BLaER1 (cell line): ENCODE data around the gene CNDP1.

ENCODE experiments used
- H3K27ac ChIP-seq: shearing (Covaris generic); formaldehyde crosslinking; 2 replicates; pipeline ENCODE4 v1.8.1; 2022
- H3K27me3 ChIP-seq: shearing (Covaris generic); formaldehyde crosslinking; 2 replicates; pipeline ENCODE4 v1.8.1; 2022
- H3K36me3 ChIP-seq: shearing (Covaris generic); formaldehyde crosslinking; 2 replicates; pipeline ENCODE4 v1.8.1; 2022
- H3K4me1 ChIP-seq: shearing (Covaris generic); formaldehyde crosslinking; 2 replicates; pipeline ENCODE4 v1.8.1; 2022
- H3K4me2 ChIP-seq: shearing (Covaris generic); formaldehyde crosslinking; 2 replicates; pipeline ENCODE4 v1.8.1; 2022
- H3K4me3 ChIP-seq: shearing (Covaris generic); formaldehyde crosslinking; 2 replicates; pipeline ENCODE4 v1.8.1; 2022
- H3K9ac ChIP-seq: shearing (Covaris generic); formaldehyde crosslinking; 2 replicates; pipeline ENCODE4 v1.8.1; 2022
- H3K9me3 ChIP-seq: shearing (Covaris generic); formaldehyde crosslinking; 2 replicates; pipeline ENCODE4 v1.8.1; 2022
- H4K20me1 ChIP-seq: shearing (Covaris generic); formaldehyde crosslinking; 2 replicates; pipeline ENCODE4 v1.8.1; 2022
- Cebpa-rat ChIP-seq: shearing (Covaris generic); IDR thresholded peaks from 2 replicates; pipeline ENCODE4 v1.8.1; 2022

CNDP1 gene

GRCh38 chr18:74526488-74526887 is 7.8 kb upstream of the CNDP1 start:
- Histone ChIP-seq H3K27me3 (no peaks in the 10 kb centered on the region), H3K27ac (no peak overlapping the region), H3K4me1 (peaks cover 6% of the 10 kb centered on the region; the same call in 1 of the 2 replicates), H4K20me1 (no peaks in the 10 kb centered on the region), H3K4me2 (no peak overlapping the region), H3K4me3 (no peak overlapping the region), H3K36me3 (peaks cover 18% of the 10 kb centered on the region), H3K9me3 (no peaks in the 10 kb centered on the region), H3K9ac (no peak overlapping the region)
- TF ChIP-seq Cebpa-rat, result no peak

GRCh38 chr18:74528478-74528877 is 5.8 kb upstream of the CNDP1 start:
- no peak overlapping the region for H3K9ac ChIP-seq
- no peaks in the 10 kb centered on the region for H3K9me3 ChIP-seq
- no peaks in the 10 kb centered on the region for H3K27me3 ChIP-seq
- no peak overlapping the region for H3K4me3 ChIP-seq
- no peak for TF ChIP-seq Cebpa-rat
- H3K27ac ChIP-seq, result no peak overlapping the region
- H3K36me3 ChIP-seq, result peaks cover 3% of the 10 kb centered on the region; the same call in 1 of the 2 replicates
- no peak overlapping the region for H3K4me2 ChIP-seq
- H4K20me1 ChIP-seq, result no peaks in the 10 kb centered on the region
- H3K4me1 ChIP-seq, result no peaks in the 10 kb centered on the region

GRCh38 chr18:74528913-74529312 is 5.4 kb upstream of the CNDP1 start:
- H3K4me2 ChIP-seq, result no peak overlapping the region
- no peak overlapping the region for H3K27ac ChIP-seq
- no peak for TF ChIP-seq Cebpa-rat
- H3K9me3 ChIP-seq, result no peaks in the 10 kb centered on the region
- H3K36me3 ChIP-seq, result peaks cover 3% of the 10 kb centered on the region; the same call in 1 of the 2 replicates
- H4K20me1 ChIP-seq, result no peaks in the 10 kb centered on the region
- H3K9ac ChIP-seq, result no peak overlapping the region
- H3K4me3 ChIP-seq, result no peak overlapping the region
- no peaks in the 10 kb centered on the region for H3K4me1 ChIP-seq
- no peaks in the 10 kb centered on the region for H3K27me3 ChIP-seq

- H3K9me3 ChIP-seq, result no peaks in the 10 kb centered on the region
- no peak for TF ChIP-seq Cebpa-rat
- H4K20me1 ChIP-seq, result no peaks in the 10 kb centered on the region
- no peaks in the 10 kb centered on the region for H3K27me3 ChIP-seq
- peaks cover 3% of the 10 kb centered on the region; the same call in 1 of the 2 replicates for H3K36me3 ChIP-seq
- no peak overlapping the region for H3K9ac ChIP-seq
- no peak overlapping the region for H3K27ac ChIP-seq
- H3K4me2 ChIP-seq, result no peak overlapping the region
- H3K4me1 ChIP-seq, result no peaks in the 10 kb centered on the region
- H3K4me3 ChIP-seq, result no peak overlapping the region
Observed at GRCh38 chr18:74529378-74529777, 4.9 kb upstream of the CNDP1 start.

- H3K36me3 ChIP-seq, result no peaks in the 10 kb centered on the region
- H3K9ac ChIP-seq, result no peak overlapping the region
- no peak overlapping the region for H3K27ac ChIP-seq
- H3K4me3 ChIP-seq, result no peak overlapping the region
- H3K4me2 ChIP-seq, result no peak overlapping the region
- TF ChIP-seq Cebpa-rat, result no peak
- H3K27me3 ChIP-seq, result no peaks in the 10 kb centered on the region
- H4K20me1 ChIP-seq, result no peaks in the 10 kb centered on the region
- H3K9me3 ChIP-seq, result no peaks in the 10 kb centered on the region
- no peaks in the 10 kb centered on the region for H3K4me1 ChIP-seq
Observed at GRCh38 chr18:74529811-74530583, 4.3 kb upstream of the CNDP1 start.

GRCh38 chr18:74530584-74530862 is 3.8 kb upstream of the CNDP1 start:
- no peaks in the 10 kb centered on the region for H3K9me3 ChIP-seq
- no peak overlapping the region for H3K9ac ChIP-seq
- no peaks in the 10 kb centered on the region for H3K36me3 ChIP-seq
- no peak overlapping the region for H3K4me2 ChIP-seq
- H4K20me1 ChIP-seq, result no peaks in the 10 kb centered on the region
- no peak overlapping the region for H3K4me3 ChIP-seq
- no peak overlapping the region for H3K27ac ChIP-seq
- H3K4me1 ChIP-seq, result no peaks in the 10 kb centered on the region
- TF ChIP-seq Cebpa-rat, result no peak
- H3K27me3 ChIP-seq, result no peaks in the 10 kb centered on the region

- no peak for TF ChIP-seq Cebpa-rat
- Histone ChIP-seq H3K4me1 (no peaks in the 10 kb centered on the region), H3K27me3 (no peaks in the 10 kb centered on the region), H3K9me3 (0 out of 2 replicates have a peak, but pooled peaks cover under 1% of the 10 kb centered on the region), H4K20me1 (no peaks in the 10 kb centered on the region), H3K4me3 (no peak overlapping the region), H3K36me3 (no peaks in the 10 kb centered on the region), H3K4me2 (no peak overlapping the region), H3K9ac (no peak overlapping the region), H3K27ac (no peak overlapping the region)
Observed at GRCh38 chr18:74531043-74531442, 3.3 kb upstream of the CNDP1 start.

GRCh38 chr18:74532511-74533025 is 1.7 kb upstream of the CNDP1 start:
- no peaks in the 10 kb centered on the region for H3K27me3 ChIP-seq
- H4K20me1 ChIP-seq, result no peaks in the 10 kb centered on the region
- no peak for TF ChIP-seq Cebpa-rat
- no peaks in the 10 kb centered on the region for H3K4me1 ChIP-seq
- H3K4me2 ChIP-seq, result no peak overlapping the region
- H3K9me3 ChIP-seq, result peaks cover 5% of the 10 kb centered on the region; the same call in 1 of the 2 replicates
- no peaks in the 10 kb centered on the region for H3K36me3 ChIP-seq
- no peak overlapping the region for H3K4me3 ChIP-seq
- no peak overlapping the region for H3K9ac ChIP-seq
- no peak overlapping the region for H3K27ac ChIP-seq

GRCh38 chr18:74533666-74534065 is 634 bp upstream of the CNDP1 start:
- no peak overlapping the region for H3K4me3 ChIP-seq
- no peaks in the 10 kb centered on the region for H4K20me1 ChIP-seq
- H3K9ac ChIP-seq, result no peak overlapping the region
- no peak for TF ChIP-seq Cebpa-rat
- H3K4me1 ChIP-seq, result no peaks in the 10 kb centered on the region
- H3K9me3 ChIP-seq, result peaks cover 5% of the 10 kb centered on the region; the same call in 1 of the 2 replicates
- no peaks in the 10 kb centered on the region for H3K27me3 ChIP-seq
- no peak overlapping the region for H3K27ac ChIP-seq
- no peak overlapping the region for H3K4me2 ChIP-seq
- no peaks in the 10 kb centered on the region for H3K36me3 ChIP-seq

GRCh38 chr18:74534981-74535649 is 815 bp downstream of the CNDP1 start:
- no peaks in the 10 kb centered on the region for H3K27me3 ChIP-seq
- no peak overlapping the region for H3K4me2 ChIP-seq
- no peaks in the 10 kb centered on the region for H4K20me1 ChIP-seq
- no peaks in the 10 kb centered on the region for H3K4me1 ChIP-seq
- no peaks in the 10 kb centered on the region for H3K36me3 ChIP-seq
- H3K27ac ChIP-seq, result no peak overlapping the region
- no peak overlapping the region for H3K4me3 ChIP-seq
- H3K9me3 ChIP-seq, result peaks cover 5% of the 10 kb centered on the region; the same call in 1 of the 2 replicates
- TF ChIP-seq Cebpa-rat, result no peak
- H3K9ac ChIP-seq, result no peak overlapping the region
